ENCODE data around the gene CCDC85C. TPM values are rescaled to one million over a fixed set of nuclear protein-coding genes. Genes with fewer than 3 reads are reported as not detected.

Gene CCDC85C
- total and polyA plus RNA-seq, 10 of the 15 experiments (the other 5 are each of a cell fraction or from before 2014, with no cell fraction given): 0.03 to 3.6 (median 1.1) TPM

DNA sequence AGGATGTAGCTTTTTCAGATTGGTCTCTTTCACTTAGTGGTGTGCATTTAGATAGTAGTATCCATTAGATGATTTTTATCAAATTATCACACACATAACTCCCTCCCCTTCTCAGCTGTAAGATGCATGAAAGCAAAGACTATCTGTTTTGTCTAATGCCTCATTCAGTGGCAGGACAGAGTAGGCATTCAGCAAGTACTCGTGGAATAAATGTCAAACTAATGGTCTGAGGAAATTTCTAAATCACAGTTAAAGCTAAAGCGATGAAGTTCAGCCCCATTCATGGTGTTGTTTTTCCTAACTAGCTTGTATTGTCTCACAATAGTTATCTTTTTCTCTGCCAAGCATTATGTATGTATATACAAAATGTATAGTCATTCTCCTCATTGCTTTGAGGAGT is 106.7 kb downstream of the CCDC85C start:
- Histone ChIP-seq H3K4me2 (ENCODE audit: control insufficient read depth, insufficient read depth) (no peak overlapping the region), H3K4me3 (no peak overlapping the region), H3K27ac (ENCODE audit: control insufficient read depth, insufficient read depth) (no peak overlapping the region), H3K9ac (ENCODE audit: control insufficient read depth, insufficient read depth, low read length) (no peak overlapping the region), H4K20me1 (ENCODE audit: control insufficient read depth, insufficient read depth) (no peaks in the 10 kb centered on the region), H3K4me1 (ENCODE audit: control insufficient read depth, insufficient read depth, low read length) (no peaks in the 10 kb centered on the region), H3K36me3 (ENCODE audit: control insufficient read depth in 2 of 2, insufficient read depth in 2 of 2, low read length in 1 of 2) (peaks cover 16 to 47% of the 10 kb centered on the region in 2 experiments), H3K27me3 (replicated peaks in 1 of 2; ENCODE audit: control insufficient read depth in 2 of 2, insufficient read depth in 2 of 2, low read length in 1 of 2) (no peaks in the 10 kb centered on the region), H2AFZ (ENCODE audit: control insufficient read depth, low read depth, low read length) (no peak overlapping the region), H3K79me2 (ENCODE audit: control insufficient read depth, insufficient read depth, low read length) (no peaks in the 10 kb centered on the region), H3K9me3 (replicated peaks; ENCODE audit: control insufficient read depth, insufficient read depth, low read length) (no peaks in the 10 kb centered on the region)
- BruUV-seq (replicated peaks): no TSS peak
- intact Hi-C loops (cut with micrococcal nuclease; ENCODE audit: unreplicated experiment): no loop called here
- ChIA-PET POLR2A (no interaction called here), CTCF (no interaction called here), RAD21 (ENCODE audit: unreplicated experiment) (no interaction called here), SMC1A (ENCODE audit: uncharacterized antibody, unreplicated experiment) (no interaction called here)
- no peak for FAIRE-seq
- WGBS (ENCODE audit: insufficient coverage, insufficient replicate concordance, low lambda C conversion rate, missing lambda C conversion rate): 96% methylated on average over 2 of the region's 2 CpGs
- no peak for ATAC-seq
- in situ Hi-C loops (cut with MboI): no loop called here
- no peak for TF ChIP-seq ZNF207 (IDR thresholded peaks at IDR 0.05; ENCODE audit: borderline replicate concordance)
- no peak for DNase-seq (ENCODE audit: low read depth, low spot score)

DNA sequence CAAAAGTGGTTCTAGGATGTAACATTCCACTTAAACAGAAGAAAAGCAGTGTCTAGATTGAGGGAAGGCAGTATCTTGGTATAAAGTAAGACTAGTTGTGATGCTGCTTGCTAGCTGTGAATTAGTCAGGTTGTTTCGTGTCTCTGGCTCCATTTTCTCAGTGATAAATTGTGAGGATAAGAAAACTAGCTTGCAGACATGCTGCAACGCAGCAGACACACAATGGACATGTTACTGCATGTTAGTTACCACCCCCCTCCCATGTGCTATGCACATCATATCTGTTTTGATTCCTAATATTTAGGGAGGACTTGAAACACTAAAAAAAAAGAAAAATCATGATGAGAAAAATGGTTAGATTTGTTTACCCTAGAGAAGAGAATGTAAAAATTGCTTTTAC is 119.9 kb downstream of the CCDC85C start:
- peak overlapping the region; percentile 44; the same call in 1 of the 2 replicates for H3K4me2 ChIP-seq (ENCODE audit: control insufficient read depth, insufficient read depth)

More for the DNA sequence above, 119.9 kb downstream of the CCDC85C start:
- TF ChIP-seq, protein P1, sequence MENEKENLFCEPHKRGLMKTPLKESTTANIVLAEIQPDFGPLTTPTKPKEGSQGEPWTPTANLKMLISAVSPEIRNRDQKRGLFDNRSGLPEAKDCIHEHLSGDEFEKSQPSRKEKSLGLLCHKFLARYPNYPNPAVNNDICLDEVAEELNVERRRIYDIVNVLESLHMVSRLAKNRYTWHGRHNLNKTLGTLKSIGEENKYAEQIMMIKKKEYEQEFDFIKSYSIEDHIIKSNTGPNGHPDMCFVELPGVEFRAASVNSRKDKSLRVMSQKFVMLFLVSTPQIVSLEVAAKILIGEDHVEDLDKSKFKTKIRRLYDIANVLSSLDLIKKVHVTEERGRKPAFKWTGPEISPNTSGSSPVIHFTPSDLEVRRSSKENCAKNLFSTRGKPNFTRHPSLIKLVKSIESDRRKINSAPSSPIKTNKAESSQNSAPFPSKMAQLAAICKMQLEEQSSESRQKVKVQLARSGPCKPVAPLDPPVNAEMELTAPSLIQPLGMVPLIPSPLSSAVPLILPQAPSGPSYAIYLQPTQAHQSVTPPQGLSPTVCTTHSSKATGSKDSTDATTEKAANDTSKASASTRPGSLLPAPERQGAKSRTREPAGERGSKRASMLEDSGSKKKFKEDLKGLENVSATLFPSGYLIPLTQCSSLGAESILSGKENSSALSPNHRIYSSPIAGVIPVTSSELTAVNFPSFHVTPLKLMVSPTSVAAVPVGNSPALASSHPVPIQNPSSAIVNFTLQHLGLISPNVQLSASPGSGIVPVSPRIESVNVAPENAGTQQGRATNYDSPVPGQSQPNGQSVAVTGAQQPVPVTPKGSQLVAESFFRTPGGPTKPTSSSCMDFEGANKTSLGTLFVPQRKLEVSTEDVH (IDR thresholded peaks at IDR 0.05; ENCODE audit: low read depth, partially characterized antibody): no peak
- TF ChIP-seq EGR1 (IDR thresholded peaks at IDR 0.05; ENCODE audit: borderline replicate concordance in 1 of 2, low read depth in 2 of 2, low read length in 2 of 2) (no peak), DPF2 (IDR thresholded peaks at IDR 0.05) (no peak), POLR2AphosphoS5 (IDR thresholded peaks at IDR 0.05; ENCODE audit: low read length) (no peak), ZNF207 (IDR thresholded peaks at IDR 0.05; ENCODE audit: borderline replicate concordance) (no peak)
- TF ChIP-seq, protein P2, sequence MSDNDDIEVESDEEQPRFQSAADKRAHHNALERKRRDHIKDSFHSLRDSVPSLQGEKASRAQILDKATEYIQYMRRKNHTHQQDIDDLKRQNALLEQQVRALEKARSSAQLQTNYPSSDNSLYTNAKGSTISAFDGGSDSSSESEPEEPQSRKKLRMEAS (IDR thresholded peaks at IDR 0.05; ENCODE audit: low read depth, low read length): no peak
- TF ChIP-seq, protein P3, sequence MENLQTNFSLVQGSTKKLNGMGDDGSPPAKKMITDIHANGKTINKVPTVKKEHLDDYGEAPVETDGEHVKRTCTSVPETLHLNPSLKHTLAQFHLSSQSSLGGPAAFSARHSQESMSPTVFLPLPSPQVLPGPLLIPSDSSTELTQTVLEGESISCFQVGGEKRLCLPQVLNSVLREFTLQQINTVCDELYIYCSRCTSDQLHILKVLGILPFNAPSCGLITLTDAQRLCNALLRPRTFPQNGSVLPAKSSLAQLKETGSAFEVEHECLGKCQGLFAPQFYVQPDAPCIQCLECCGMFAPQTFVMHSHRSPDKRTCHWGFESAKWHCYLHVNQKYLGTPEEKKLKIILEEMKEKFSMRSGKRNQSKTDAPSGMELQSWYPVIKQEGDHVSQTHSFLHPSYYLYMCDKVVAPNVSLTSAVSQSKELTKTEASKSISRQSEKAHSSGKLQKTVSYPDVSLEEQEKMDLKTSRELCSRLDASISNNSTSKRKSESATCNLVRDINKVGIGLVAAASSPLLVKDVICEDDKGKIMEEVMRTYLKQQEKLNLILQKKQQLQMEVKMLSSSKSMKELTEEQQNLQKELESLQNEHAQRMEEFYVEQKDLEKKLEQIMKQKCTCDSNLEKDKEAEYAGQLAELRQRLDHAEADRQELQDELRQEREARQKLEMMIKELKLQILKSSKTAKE (IDR thresholded peaks at IDR 0.05; ENCODE audit: low read depth, poor library complexity, severe bottlenecking): no peak
- Histone ChIP-seq H3K27me3 (replicated peaks in 1 of 2; ENCODE audit: control insufficient read depth in 2 of 2, insufficient read depth in 2 of 2, low read length in 1 of 2) (no peaks in the 10 kb centered on the region), H3K27ac (ENCODE audit: control insufficient read depth, insufficient read depth) (no peak overlapping the region), H3K36me3 (ENCODE audit: control insufficient read depth in 2 of 2, insufficient read depth in 2 of 2, low read length in 1 of 2) (no peaks in the 10 kb centered on the region; a peak in 1 of 4 replicates), H4K20me1 (ENCODE audit: control insufficient read depth, insufficient read depth) (no peaks in the 10 kb centered on the region), H3K9me3 (replicated peaks; ENCODE audit: control insufficient read depth, insufficient read depth, low read length) (no peaks in the 10 kb centered on the region), H3K4me1 (ENCODE audit: control insufficient read depth, insufficient read depth, low read length) (peaks cover 8% of the 10 kb centered on the region), H3K9ac (ENCODE audit: control insufficient read depth, insufficient read depth, low read length) (peak overlapping the region; percentile 55; the same call in 1 of the 2 replicates), H3K4me3 (no peak overlapping the region; the same call in 1 of the 2 replicates), H2AFZ (ENCODE audit: control insufficient read depth, low read depth, low read length) (no peak overlapping the region), H3K79me2 (ENCODE audit: control insufficient read depth, insufficient read depth, low read length) (peaks cover 90% of the 10 kb centered on the region)
- SMC1A ChIA-PET (ENCODE audit: uncharacterized antibody, unreplicated experiment): interaction anchor here (1.1 to 2.2 kb wide), 2 partner anchors 10 to 11 kb away, joined by 3 to 5 read pairs; no protein-coding TSS in a partner anchor
- POLR2A ChIA-PET: no interaction called here
- CTCF ChIA-PET: no interaction called here
- ATAC-seq (no peak), DNase-seq (ENCODE audit: low read depth, low spot score) (no peak), FAIRE-seq (no peak)
- no TSS peak for BruUV-seq (replicated peaks)
- intact Hi-C loops (cut with micrococcal nuclease; ENCODE audit: unreplicated experiment) (no loop called here), in situ Hi-C loops (cut with MboI) (no loop called here)
- RAD21 ChIA-PET (ENCODE audit: unreplicated experiment): no interaction called here
- 45% methylated on average over 2 of the region's 2 CpGs for WGBS (ENCODE audit: insufficient coverage, insufficient replicate concordance, low lambda C conversion rate, missing lambda C conversion rate)

Measured in GM12878 (cell line).